Adrenal gland (tissue), 12 donors: Measurements from ENCODE around the gene INPP5A. TPM values are rescaled to one million over a fixed set of nuclear protein-coding genes. Genes with fewer than 3 reads are reported as not detected.
"Not testable (repeated sequence)": the region's sequence is repeated elsewhere in the genome, so short reads cannot be mapped to it uniquely, and the experiment has no call there.

Experiments
- DNase-seq, 7 donors: peaks; one replicate each; pipeline ENCODE4 v3.0.0-alpha.2; 2019 to 2020
- H3K27ac ChIP-seq, 5 donors: fragments of 200-600 bp; sonication (generic) in 4 of 5; 1 replicate in 3 of 5; 2 replicates in 2 of 5; pipeline versions ENCODE4 v1.5.1 to v1.8.0; 2016 to 2020; ENCODE audit warnings: mild to moderate bottlenecking in 1 of 5
- H3K27me3 ChIP-seq: fragments of 200-600 bp; 2 replicates; pipeline ENCODE4 v1.8.0; 2021
- H3K36me3 ChIP-seq, 2 donors: fragments of 200-600 bp; replicated peaks in 1 of 2; 1 replicate in 1 of 2; 2 replicates in 1 of 2; pipeline versions ENCODE4 v1.5.1 to v1.8.0; 2018 to 2022
- H3K4me1 ChIP-seq, 2 donors: fragments of 200-600 bp; replicated peaks in 1 of 2; 1 replicate in 1 of 2; 2 replicates in 1 of 2; pipeline versions ENCODE4 v1.5.1 to v1.8.0; 2018 to 2021
- H3K4me3 ChIP-seq, 4 donors: fragments of 200-600 bp; sonication (generic) in 3 of 4; one replicate each; pipeline ENCODE4 v1.5.1; 2016 to 2018
- H3K9me3 ChIP-seq, 3 donors: fragments of 200-600 bp; sonication (generic) in 1 of 3; replicated peaks in 1 of 3; 1 replicate in 2 of 3; 2 replicates in 1 of 3; pipeline versions ENCODE4 v1.5.1 to v1.8.0; 2016 to 2021
- CTCF ChIP-seq, 6 experiments: fragments of 450-650 bp in 4 of 6; fragments of 200-600 bp in 2 of 6; sonication (generic) in 1 of 6; IDR thresholded peaks; 1 replicate in 5 of 6; 2 replicates in 1 of 6; pipeline versions ENCODE4 v1.5.1 to v1.8.0; 2016 to 2021; ENCODE audit warnings: antibody characterized with exemption in 6 of 6, mild to moderate bottlenecking in 2 of 6, moderate library complexity in 1 of 6
- POLR2A ChIP-seq, 2 donors: fragments of 450-650 bp; IDR thresholded peaks; one replicate each; pipeline ENCODE4 v1.6.1; 2017; ENCODE audit warnings: antibody characterized with exemption in 2 of 2, mild to moderate bottlenecking in 2 of 2, moderate library complexity in 1 of 2
- WGBS, 4 donors: extraction: QIAGEN DNeasy Blood & Tissue Kit in 2 of 4; methylation state at CpG; one replicate each; pipeline versions ENCODE4 v1.1.5 to v1.1.7; 2013 to 2017; 5-methylcytosine and 5-hydroxymethylcytosine counted together
- intact Hi-C, 2 donors: fragments of 100-400 bp; cut with DNase I; formaldehyde crosslinking; loops; one replicate each; pipeline versions ENCODE4 v1.14.1 to v1.15.0; 2022 to 2023
- polyA plus RNA-seq, 3 donors: library from polyadenylated mRNA; stranded (reverse); fragments of 200-250 nt in 2 of 3; fragments of 350-450 nt in 1 of 3; fragmentation: Illumina TruSeq in 1 of 3; extraction: RNeasy Lipid Tissue Mini Kit (QIAGEN cat#74804) in 1 of 3; gene quantifications; one replicate each; pipeline ENCODE4 v1.2.3, GENCODE V29; 2013 to 2014
- total RNA-seq, 9 donors: library from RNA; depleted of rRNA in 4 of 9; stranded (reverse); fragments of >200 nt in 4 of 9; fragments of 120-200 nt in 1 of 9; fragmentation: NEBNext Ultra II Directional in 1 of 9; extraction: Animal tissue kit (Norgen Biotek cat#: 25700) in 1 of 9; gene quantifications; one replicate each; pipeline versions ENCODE4 v1.1.0 to v1.2.4, GENCODE V29; 2013 to 2023
- donor health status: healthy with polysubstance abuse.
- donor health status: Bipolar disorder and iron deficiency.
- donor health status: DM: yes; HTN: yes; CAD: no.
- donor health status: DM: no; HTN: no; CAD: no.
- donor health status: DM: no; HTN: no; CAD: no.
- donor health status: DM: yes; HTN: yes; CAD: no.

INPP5A gene
- total and polyA plus RNA-seq, 12 donors = 13.5 to 62.9 (median 37.5) TPM

- DNase-seq = peak in 3 of 7 donors; percentile 7 to 65 (median 7)
- intact Hi-C loops = no loop called here
Measured at GRCh38 chr10:132677473-132678227, 140.1 kb downstream of the INPP5A start.

GRCh38 chr10:132678436-132679216 is 141.0 kb downstream of the INPP5A start:
- H3K4me3 ChIP-seq = no peak overlapping the region
- 90 to 97% (median 92%) methylated on average over 13 of the region's 13 CpGs for WGBS, 4 donors
- DNase-seq = peak in 3 of 7 donors; percentile 2 to 39 (median 3)
- no peaks in the 10 kb centered on the region for H3K9me3 ChIP-seq
- H3K4me1 ChIP-seq = no peaks in the 10 kb centered on the region
- H3K27me3 ChIP-seq = no peaks in the 10 kb centered on the region
- no peak for TF ChIP-seq CTCF (IDR thresholded peaks at IDR 0.05)
- no peak for TF ChIP-seq POLR2A (IDR thresholded peaks at IDR 0.05)
- H3K36me3 ChIP-seq = no peaks in the 10 kb centered on the region
- intact Hi-C loops = no loop called here
- H3K27ac ChIP-seq = no peak overlapping the region

More at GRCh38 chr10:132677473-132678227, 140.1 kb downstream of the INPP5A start:
- 88 to 93% (median 92%) methylated on average over 34 to 36 of the region's 36 CpGs for WGBS, 4 donors
- Histone ChIP-seq H3K4me1 (no peaks in the 10 kb centered on the region), H3K4me3 (no peak overlapping the region), H3K27me3 (no peaks in the 10 kb centered on the region), H3K9me3 (no peaks in the 10 kb centered on the region), H3K36me3 (no peaks in the 10 kb centered on the region), H3K27ac (no peak overlapping the region)
- TF ChIP-seq POLR2A (IDR thresholded peaks at IDR 0.05) = no peak
- no peak for TF ChIP-seq CTCF (IDR thresholded peaks at IDR 0.05)

- TF ChIP-seq POLR2A (IDR thresholded peaks at IDR 0.05) = no peak
- TF ChIP-seq CTCF (IDR thresholded peaks at IDR 0.05) = no peak
- Histone ChIP-seq H3K27ac (no peak overlapping the region), H3K36me3 (no peaks in the 10 kb centered on the region), H3K4me3 (no peak overlapping the region), H3K9me3 (no peaks in the 10 kb centered on the region), H3K4me1 (peaks cover 0 to under 1% of the 10 kb centered on the region in 2 donors), H3K27me3 (no peaks in the 10 kb centered on the region)
- intact Hi-C loops = no loop called here
- peak in 2 of 7 donors; percentile 2 to 39 for DNase-seq
- 92 to 97% (median 94%) methylated on average over 10 of the region's 10 CpGs for WGBS, 4 donors
Measured at GRCh38 chr10:132679217-132679595, 141.6 kb downstream of the INPP5A start.

GRCh38 chr10:132679640-132680039 is 142.1 kb downstream of the INPP5A start:
- WGBS, 4 donors = 80 to 97% (median 92%) methylated on average over 3 of the region's 3 CpGs
- intact Hi-C loops = no loop called here
- no peaks in the 10 kb centered on the region for H3K36me3 ChIP-seq
- no peak overlapping the region for H3K27ac ChIP-seq
- TF ChIP-seq CTCF (IDR thresholded peaks at IDR 0.05) (no peak), POLR2A (IDR thresholded peaks at IDR 0.05) (no peak)
- no peaks in the 10 kb centered on the region for H3K27me3 ChIP-seq
- H3K4me1 ChIP-seq = peaks cover 1 to 4% of the 10 kb centered on the region in 2 donors
- H3K9me3 ChIP-seq = no peaks in the 10 kb centered on the region
- H3K4me3 ChIP-seq = no peak overlapping the region
- DNase-seq = peak in 3 of 7 donors; percentile 2 to 36 (median 5)

- DNase-seq = peak in 2 of 7 donors; percentile 1 to 11
- intact Hi-C loops, H3K27ac ChIP-seq, H3K36me3 ChIP-seq, H3K27me3 ChIP-seq, H3K9me3 ChIP-seq, H3K4me3 ChIP-seq: not testable (repeated sequence)
- 97 to 98% (median 97%) methylated on average over 16 to 24 of the region's 28 CpGs; no CpG with 5 or more reads in 1 of the 4 donors for WGBS, 4 donors
- H3K4me1 ChIP-seq = peaks cover 3 to 12% of the 10 kb centered on the region in 2 donors
Measured at GRCh38 chr10:132680741-132681140, 143.2 kb downstream of the INPP5A start.
